Measurements from ENCODE around the gene KRABD2.
"Not testable (repeated sequence)": the region's sequence is repeated elsewhere in the genome, so short reads cannot be mapped to it uniquely, and the experiment has no call there.

KRABD2 gene

GRCh38 chr17:8392674-8393469 lies 16.4 kb upstream of the KRABD2 start:
- no peak for DNase-seq

- DNase-seq, result no peak
Measured at GRCh38 chr17:8392274-8392673, 15.8 kb upstream of the KRABD2 start.

GRCh38 chr17:8391711-8392110 lies 15.2 kb upstream of the KRABD2 start:
- no peak for DNase-seq

GRCh38 chr17:8387914-8388651 lies 11.6 kb upstream of the KRABD2 start:
- DNase-seq, result peak; percentile 48 to 54

- DNase-seq, result no peak
Measured at GRCh38 chr17:8386841-8387240, 10.3 kb upstream of the KRABD2 start.

- no peak for DNase-seq
Measured at GRCh38 chr17:8384801-8385378, 8.4 kb upstream of the KRABD2 start.

- peak; percentile 98 for DNase-seq
Measured at GRCh38 chr17:8383143-8383822, 6.8 kb upstream of the KRABD2 start, which contains the start of gene RPL26. RPL26 (minus strand) TSS chr17:8383193; CDS start chr17:8382310, 883 bp downstream.

- no peak for DNase-seq
Measured at GRCh38 chr17:8382880-8383142, 6.3 kb upstream of the KRABD2 start.

- DNase-seq, result peak in 1 of 2 donors; percentile 17
Measured at GRCh38 chr17:8382052-8382879, 5.8 kb upstream of the KRABD2 start.

- DNase-seq, result no peak
Measured at GRCh38 chr17:8380049-8380448, 3.5 kb upstream of the KRABD2 start.

- DNase-seq, result not testable (repeated sequence)
Measured at GRCh38 chr17:8378117-8378516, 1.6 kb upstream of the KRABD2 start.

- DNase-seq, result no peak
Measured at GRCh38 chr17:8377422-8377821, 918 bp upstream of the KRABD2 start.

GRCh38 chr17:8375738-8376259 lies 705 bp downstream of the KRABD2 start:
- DNase-seq, result no peak

GRCh38 chr17:8373856-8374255 lies 2.6 kb downstream of the KRABD2 start:
- DNase-seq, result not testable (repeated sequence)

GRCh38 chr17:8372422-8372821 lies 4.1 kb downstream of the KRABD2 start:
- DNase-seq, result no peak

GRCh38 chr17:8371786-8372185 lies 4.7 kb downstream of the KRABD2 start:
- no peak for DNase-seq

- DNase-seq, result no peak
Measured at GRCh38 chr17:8369944-8370343, 6.6 kb downstream of the KRABD2 start.

- DNase-seq, result no peak
Measured at GRCh38 chr17:8368193-8368592, 8.3 kb downstream of the KRABD2 start.

GRCh38 chr17:8366231-8366630 lies 10.3 kb downstream of the KRABD2 start:
- no peak for DNase-seq

GRCh38 chr17:8365143-8365542 lies 11.4 kb downstream of the KRABD2 start:
- DNase-seq, result no peak

GRCh38 chr17:8362651-8363332 lies 13.7 kb downstream of the KRABD2 start:
- no peak for DNase-seq

GRCh38 chr17:8360751-8361150 lies 15.8 kb downstream of the KRABD2 start:
- no peak for DNase-seq
